ENCODE measurements around the gene GGCX.
A peak's percentile ranks its signal among the peaks of the same experiment; 100 is the strongest.

GGCX gene

DNA sequence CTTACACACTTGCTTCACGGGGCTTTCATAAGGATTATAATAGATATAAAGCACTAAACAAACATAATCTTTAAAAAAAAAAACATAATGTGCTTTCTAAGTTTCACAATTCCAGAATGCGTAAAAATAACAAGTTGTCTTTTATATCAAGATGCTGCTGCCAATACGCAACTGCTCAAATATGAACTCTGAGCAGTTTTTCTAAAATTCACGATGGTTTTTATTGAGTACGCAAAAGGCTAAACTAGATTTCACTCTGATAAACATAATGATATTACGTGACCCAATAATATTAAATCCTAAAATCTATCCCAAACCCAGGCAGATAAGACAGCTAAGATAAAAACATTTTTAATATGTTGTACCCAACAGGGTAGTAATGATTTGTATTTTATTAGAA is 47.0 kb downstream of the GGCX start:
- DNase-seq (ENCODE audit: low read depth), result no peak
- TF ChIP-seq, protein P1, sequence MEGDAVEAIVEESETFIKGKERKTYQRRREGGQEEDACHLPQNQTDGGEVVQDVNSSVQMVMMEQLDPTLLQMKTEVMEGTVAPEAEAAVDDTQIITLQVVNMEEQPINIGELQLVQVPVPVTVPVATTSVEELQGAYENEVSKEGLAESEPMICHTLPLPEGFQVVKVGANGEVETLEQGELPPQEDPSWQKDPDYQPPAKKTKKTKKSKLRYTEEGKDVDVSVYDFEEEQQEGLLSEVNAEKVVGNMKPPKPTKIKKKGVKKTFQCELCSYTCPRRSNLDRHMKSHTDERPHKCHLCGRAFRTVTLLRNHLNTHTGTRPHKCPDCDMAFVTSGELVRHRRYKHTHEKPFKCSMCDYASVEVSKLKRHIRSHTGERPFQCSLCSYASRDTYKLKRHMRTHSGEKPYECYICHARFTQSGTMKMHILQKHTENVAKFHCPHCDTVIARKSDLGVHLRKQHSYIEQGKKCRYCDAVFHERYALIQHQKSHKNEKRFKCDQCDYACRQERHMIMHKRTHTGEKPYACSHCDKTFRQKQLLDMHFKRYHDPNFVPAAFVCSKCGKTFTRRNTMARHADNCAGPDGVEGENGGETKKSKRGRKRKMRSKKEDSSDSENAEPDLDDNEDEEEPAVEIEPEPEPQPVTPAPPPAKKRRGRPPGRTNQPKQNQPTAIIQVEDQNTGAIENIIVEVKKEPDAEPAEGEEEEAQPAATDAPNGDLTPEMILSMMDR (IDR thresholded peaks at IDR 0.05; ENCODE audit: control insufficient read depth, insufficient read depth, low read depth, low read length, missing control alignments), result no peak

DNA sequence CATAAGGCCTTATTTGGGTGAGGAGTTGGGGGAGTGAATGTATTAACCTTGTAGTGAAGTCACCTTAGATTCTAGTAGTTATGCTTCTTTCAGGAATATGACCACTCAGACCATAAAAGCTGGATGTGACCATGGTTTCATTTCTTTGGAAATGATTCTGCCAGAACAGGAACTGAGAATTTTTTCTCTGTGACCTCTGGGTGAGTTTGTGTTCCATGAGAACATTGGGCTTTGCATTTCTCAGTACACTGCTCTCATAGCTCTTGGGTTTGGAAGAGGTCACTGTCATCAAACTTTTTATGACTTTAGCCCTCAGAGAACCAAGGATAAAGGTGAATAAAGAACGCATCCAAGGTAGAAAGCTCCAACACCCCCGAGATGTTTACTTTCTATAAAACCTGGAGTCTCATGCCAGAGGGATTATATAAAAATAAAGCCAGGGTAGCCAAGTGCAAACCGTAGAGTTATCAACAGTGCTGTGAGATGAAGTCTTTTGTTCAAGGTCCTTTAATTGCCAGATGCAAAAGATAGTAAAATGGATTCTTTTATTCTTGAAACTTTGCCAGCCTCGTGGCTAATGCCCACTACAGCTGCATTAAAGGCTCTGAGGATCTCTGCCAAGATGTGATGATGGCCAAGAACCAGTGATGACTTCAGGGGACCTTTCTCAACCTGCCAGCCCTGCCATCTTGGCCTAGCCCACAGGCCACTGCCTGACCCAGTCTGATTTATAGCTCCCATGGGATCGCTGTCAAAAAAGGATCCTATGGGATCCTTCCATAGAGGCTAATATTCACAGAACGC is 50.1 kb downstream of the GGCX start:
- TF ChIP-seq, protein P1 (IDR thresholded peaks at IDR 0.05; ENCODE audit: control insufficient read depth, insufficient read depth, low read depth, low read length, missing control alignments), result no peak
- no peak overlapping the region for H3K4me3 ChIP-seq (ENCODE audit: control insufficient read depth, low read depth, low read length)
- DNase-seq (ENCODE audit: low read depth), result no peak

More for the DNA sequence above, 47.0 kb downstream of the GGCX start:
- H3K4me3 ChIP-seq (ENCODE audit: control insufficient read depth, low read depth, low read length), result no peak overlapping the region

DNA sequence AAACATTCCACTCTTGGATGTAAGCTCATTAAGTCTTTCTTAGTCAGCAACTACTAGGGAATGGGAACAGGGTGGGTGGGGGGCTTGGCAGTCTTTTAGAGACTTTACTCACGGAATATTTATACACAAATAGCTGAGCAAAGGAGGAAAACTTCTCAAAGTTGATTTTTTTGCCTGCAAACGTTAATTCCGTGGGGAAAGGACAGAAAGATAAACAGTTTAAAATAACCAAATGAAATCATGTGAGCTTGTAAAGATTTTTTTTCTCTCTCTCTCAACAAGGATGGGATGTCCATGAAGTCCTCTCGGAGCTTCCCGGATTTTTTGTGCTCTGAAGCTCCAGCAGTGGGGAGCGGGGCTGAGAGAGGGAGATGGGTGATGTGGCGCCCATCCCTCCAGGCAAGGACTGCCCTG is 54.5 kb downstream of the GGCX start:
- no peak overlapping the region for H3K4me3 ChIP-seq (ENCODE audit: control insufficient read depth, low read depth, low read length)
- no peak for DNase-seq (ENCODE audit: low read depth)
- TF ChIP-seq, protein P1 (IDR thresholded peaks at IDR 0.05; ENCODE audit: control insufficient read depth, insufficient read depth, low read depth, low read length, missing control alignments), result no peak

DNA sequence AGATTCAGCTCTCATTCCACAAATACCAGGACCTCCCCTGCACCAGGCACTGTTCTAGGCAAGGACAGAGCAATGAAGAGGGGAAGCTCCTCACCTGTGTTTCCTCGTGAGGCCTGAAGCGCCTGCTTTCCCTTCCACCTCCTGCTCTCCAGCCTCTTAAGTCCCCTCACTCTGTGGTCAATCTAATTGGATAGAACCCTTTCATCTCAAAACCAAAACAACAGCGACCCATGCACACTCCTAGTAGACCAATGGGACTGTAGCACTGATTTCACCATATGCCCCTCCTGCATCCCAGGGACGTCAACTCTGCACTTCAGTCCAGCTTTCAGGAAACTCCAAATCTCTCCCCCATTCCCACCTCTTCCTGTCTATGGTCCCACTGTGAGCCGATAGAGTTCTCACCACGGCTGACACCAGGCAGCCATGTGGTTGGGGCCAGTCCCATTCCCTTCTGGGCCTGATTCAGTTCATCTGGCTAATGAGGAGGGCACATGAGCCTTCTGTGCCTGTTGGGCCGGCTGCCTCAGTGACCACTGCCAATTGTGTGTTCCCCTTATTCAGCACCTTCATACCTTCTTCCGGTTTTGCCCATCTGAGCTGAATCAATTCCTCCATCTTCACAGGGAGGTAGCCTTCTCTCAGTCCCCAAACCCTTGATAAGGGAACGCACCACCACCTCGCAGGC is 55.6 kb downstream of the GGCX start:
- no peak for DNase-seq (ENCODE audit: low read depth)
- TF ChIP-seq, protein P1 (IDR thresholded peaks at IDR 0.05; ENCODE audit: control insufficient read depth, insufficient read depth, low read depth, low read length, missing control alignments), result no peak
- no peak overlapping the region for H3K4me3 ChIP-seq (ENCODE audit: control insufficient read depth, low read depth, low read length)

DNA sequence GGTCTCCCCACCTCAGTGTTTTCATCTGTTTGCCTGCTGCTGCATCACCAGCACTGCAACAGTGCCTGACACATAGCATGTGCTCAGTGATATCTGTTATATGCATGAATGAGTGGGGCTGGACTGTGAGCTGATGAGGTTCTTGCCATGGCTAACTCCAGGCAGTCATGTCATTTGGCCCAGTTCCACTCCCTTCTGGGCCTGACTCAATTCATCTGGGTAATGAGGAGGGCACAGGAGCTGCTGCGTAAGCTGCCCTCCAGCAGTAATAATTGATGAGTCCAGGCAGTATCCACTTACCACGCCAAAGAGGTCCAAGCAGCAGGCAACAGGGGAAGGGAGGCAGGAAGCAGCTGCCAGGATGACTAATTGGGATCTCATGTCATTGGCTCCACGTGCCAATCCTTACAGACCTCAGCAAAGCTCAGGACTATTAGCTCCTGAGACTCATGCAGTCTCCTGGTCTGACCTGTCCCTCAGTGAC is 56.5 kb downstream of the GGCX start:
- no peak overlapping the region for H3K4me3 ChIP-seq (ENCODE audit: control insufficient read depth, low read depth, low read length)
- peak; percentile 94 for DNase-seq (ENCODE audit: low read depth)
- TF ChIP-seq, protein P1 (IDR thresholded peaks at IDR 0.05; ENCODE audit: control insufficient read depth, insufficient read depth, low read depth, low read length, missing control alignments), result no peak

DNA sequence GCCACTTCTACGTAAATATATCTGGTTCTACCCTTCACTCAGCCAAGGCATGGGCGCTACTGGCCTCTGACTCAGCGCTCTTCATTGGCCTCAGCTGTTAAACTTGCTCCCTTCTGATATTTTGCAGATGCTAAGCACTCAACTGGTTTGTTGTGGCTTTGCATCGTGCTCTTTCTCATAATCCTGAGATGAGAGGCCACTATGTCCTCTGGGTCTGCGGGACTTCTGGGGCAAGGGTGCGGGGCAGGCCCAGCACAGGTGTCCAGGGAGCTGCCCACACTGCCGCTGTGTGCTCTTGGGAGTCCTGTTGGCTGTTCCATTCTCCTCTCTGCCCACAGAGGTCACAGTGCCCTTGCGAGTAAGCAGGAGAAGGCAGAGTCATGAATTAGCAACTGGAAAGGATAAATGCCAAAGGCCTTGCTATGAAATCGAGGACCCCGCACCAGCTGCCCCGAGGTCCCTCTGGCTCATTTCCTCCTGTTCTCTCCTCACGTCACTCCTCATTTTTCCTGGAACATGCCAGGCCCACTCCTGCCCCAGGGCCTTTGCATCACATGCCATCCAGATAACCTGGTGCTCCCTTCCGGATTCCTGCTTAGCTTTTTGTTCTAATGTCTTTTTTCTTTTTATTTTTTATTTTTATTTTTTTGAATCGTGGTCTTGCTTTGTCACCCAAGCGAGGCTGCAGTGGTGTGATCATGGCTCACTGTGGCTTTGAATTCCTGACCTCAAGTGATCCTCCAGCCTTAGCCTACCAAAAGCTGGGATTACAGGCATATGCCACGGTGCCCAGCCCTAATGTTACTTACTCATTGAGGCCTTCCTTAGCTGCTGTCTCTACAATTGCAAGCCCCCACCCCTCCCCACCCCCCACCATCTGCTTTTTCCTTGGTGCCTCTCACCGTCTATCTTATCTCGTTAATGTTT is 57.2 kb downstream of the GGCX start:
- DNase-seq (ENCODE audit: low read depth), result peak; percentile 70
- no peak overlapping the region for H3K4me3 ChIP-seq (ENCODE audit: control insufficient read depth, low read depth, low read length)
- TF ChIP-seq, protein P1 (IDR thresholded peaks at IDR 0.05; ENCODE audit: control insufficient read depth, insufficient read depth, low read depth, low read length, missing control alignments), result no peak

Data from AG09309 (cell line).